ENCODE results near the gene SIRT1. TPM values are rescaled to one million over a fixed set of nuclear protein-coding genes. Genes with fewer than 3 reads are reported as not detected.

Gene SIRT1
- total RNA-seq, 2 donors from 2014 or later: 13.5 to 15.8 TPM

DNA sequence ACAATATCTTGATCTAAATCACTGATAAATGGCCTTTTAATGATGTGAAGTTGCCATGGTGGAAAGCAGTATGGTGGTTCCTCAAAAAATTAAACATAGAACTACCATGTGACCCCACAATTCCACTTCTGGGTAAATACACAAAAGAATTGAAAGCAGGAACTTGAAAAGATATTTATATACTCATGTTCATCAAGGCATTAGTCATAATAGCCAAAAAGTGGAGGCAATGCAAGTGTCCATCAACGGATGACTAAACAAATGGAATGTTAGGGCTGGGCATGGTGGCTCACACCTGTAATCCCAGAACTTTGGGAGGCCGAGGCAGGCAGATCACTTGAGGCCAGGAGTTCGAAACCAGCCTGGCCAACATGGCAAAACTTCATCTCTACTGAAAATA lies 44.5 kb upstream of the SIRT1 start:
- 84 to 96% methylated on average over 3 of the region's 3 CpGs for WGBS, 2 donors
- intact Hi-C loops (cut with DNase I): no loop called here
- ATAC-seq: no peak

DNA sequence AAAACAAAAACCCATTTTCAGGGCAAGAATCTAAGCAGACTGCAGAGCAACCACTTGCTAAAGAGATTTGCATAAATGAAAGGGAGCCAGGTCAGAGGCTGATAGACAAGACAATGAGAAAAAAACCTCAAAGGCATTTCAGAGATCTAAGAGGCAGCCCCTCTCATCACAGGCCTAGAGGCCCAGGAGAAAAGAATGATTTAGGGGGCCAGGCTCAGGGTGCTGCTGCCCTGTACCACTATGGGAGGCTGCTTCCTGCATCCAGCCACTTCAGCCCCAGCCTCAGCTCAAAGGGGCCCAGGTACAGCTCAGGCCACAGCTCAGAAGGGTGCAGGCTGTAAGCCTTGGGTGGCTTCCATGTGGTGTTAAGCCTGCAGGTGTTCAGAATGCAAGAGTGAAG lies 42.7 kb upstream of the SIRT1 start:
- ATAC-seq (no peak), DNase-seq (no peak)
- no peaks in the 10 kb centered on the region for H3K9me3 ChIP-seq
- intact Hi-C loops (cut with DNase I): no loop called here
- H3K4me1 ChIP-seq: peaks cover 10% of the 10 kb centered on the region
- no peak overlapping the region for H3K4me3 ChIP-seq
- H3K27me3 ChIP-seq: no peaks in the 10 kb centered on the region
- H3K27ac ChIP-seq: no peak overlapping the region
- H3K36me3 ChIP-seq (replicated peaks in 1 of 2; ENCODE audit: insufficient read depth in 1 of 2, low read depth in 2 of 2): no peaks in the 10 kb centered on the region
- TF ChIP-seq, protein P1, sequence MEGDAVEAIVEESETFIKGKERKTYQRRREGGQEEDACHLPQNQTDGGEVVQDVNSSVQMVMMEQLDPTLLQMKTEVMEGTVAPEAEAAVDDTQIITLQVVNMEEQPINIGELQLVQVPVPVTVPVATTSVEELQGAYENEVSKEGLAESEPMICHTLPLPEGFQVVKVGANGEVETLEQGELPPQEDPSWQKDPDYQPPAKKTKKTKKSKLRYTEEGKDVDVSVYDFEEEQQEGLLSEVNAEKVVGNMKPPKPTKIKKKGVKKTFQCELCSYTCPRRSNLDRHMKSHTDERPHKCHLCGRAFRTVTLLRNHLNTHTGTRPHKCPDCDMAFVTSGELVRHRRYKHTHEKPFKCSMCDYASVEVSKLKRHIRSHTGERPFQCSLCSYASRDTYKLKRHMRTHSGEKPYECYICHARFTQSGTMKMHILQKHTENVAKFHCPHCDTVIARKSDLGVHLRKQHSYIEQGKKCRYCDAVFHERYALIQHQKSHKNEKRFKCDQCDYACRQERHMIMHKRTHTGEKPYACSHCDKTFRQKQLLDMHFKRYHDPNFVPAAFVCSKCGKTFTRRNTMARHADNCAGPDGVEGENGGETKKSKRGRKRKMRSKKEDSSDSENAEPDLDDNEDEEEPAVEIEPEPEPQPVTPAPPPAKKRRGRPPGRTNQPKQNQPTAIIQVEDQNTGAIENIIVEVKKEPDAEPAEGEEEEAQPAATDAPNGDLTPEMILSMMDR (IDR thresholded peaks at IDR 0.05): no peak
- no peak for TF ChIP-seq POLR2A (IDR thresholded peaks at IDR 0.05)

More for the DNA sequence above, 44.5 kb upstream of the SIRT1 start:
- Histone ChIP-seq H3K36me3 (replicated peaks in 1 of 2; ENCODE audit: insufficient read depth in 1 of 2, low read depth in 2 of 2) (no peaks in the 10 kb centered on the region), H3K4me3 (no peak overlapping the region), H3K4me1 (peaks cover 10% of the 10 kb centered on the region), H3K27ac (no peak overlapping the region), H3K9me3 (no peaks in the 10 kb centered on the region), H3K27me3 (no peaks in the 10 kb centered on the region)
- no peak for DNase-seq
- TF ChIP-seq, protein P1 (IDR thresholded peaks at IDR 0.05): no peak
- TF ChIP-seq POLR2A (IDR thresholded peaks at IDR 0.05): no peak

DNA sequence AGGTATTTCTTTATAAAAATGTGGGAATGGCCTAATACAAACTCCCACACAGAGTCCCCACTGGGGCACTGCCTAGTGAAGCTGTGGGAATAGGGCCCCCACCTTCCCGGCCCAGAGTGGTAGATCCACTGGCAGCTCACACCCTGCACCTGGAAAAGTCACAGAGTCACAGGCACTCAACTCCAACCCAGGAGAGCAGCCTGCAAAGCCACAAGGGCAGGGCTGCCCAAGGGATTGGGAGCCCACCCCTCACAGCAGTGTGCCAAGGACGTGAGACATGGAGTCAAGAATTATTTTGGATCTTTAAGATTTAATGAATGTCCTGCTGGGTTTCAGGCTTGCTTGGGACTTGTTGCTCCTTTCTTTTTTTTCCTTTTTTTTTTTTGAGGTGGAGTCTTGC lies 41.2 kb upstream of the SIRT1 start:
- 63 to 76% methylated on average over 2 of the region's 2 CpGs for WGBS, 2 donors
- Histone ChIP-seq H3K4me3 (no peak overlapping the region), H3K36me3 (replicated peaks in 1 of 2; ENCODE audit: insufficient read depth in 1 of 2, low read depth in 2 of 2) (no peaks in the 10 kb centered on the region), H3K4me1 (peaks cover 10% of the 10 kb centered on the region), H3K9me3 (no peaks in the 10 kb centered on the region), H3K27ac (peak overlapping the region in 2 of 4 donors; percentile 3 to 55), H3K27me3 (no peaks in the 10 kb centered on the region)
- intact Hi-C loops (cut with DNase I): no loop called here
- ATAC-seq (no peak), DNase-seq (no peak)
- TF ChIP-seq, protein P1 (IDR thresholded peaks at IDR 0.05): no peak
- no peak for TF ChIP-seq POLR2A (IDR thresholded peaks at IDR 0.05)

DNA sequence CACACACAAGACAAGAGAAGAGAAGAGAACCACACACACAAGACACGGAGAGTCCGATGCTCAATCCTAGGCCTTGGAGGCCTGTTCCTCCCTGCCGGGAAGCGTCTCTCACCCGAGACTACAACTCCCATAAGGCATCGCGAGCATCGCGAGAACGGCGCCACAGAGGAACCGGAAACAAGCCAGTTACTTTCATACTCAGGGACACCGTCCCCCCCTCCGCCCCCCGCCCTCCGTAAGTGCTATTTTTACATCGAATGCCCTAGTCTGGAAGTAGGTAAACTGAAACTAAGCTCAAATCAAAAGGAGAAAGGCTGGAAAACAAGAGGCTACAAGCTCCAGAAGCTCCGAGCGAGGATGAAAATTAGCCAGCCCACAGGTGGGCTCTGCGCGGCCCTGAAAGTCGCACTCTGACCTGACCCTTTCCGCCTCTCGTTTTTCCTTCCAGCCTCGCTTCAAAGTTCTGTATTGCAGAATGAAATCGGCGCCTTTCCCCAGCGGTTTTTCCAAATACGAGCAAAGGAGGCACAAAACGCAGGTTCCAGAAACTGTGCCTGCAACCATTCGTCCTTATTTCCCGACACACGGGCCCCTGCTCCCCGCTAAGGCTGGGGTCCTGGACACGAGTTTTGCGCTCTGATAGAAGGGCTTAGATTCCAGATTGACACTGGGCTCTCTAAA lies 35.0 kb upstream of the SIRT1 start:
- Histone ChIP-seq H3K27me3 (no peaks in the 10 kb centered on the region), H3K4me3 (peak overlapping the region; percentile 73 to 82), H3K4me1 (peaks cover 6% of the 10 kb centered on the region), H3K9me3 (no peaks in the 10 kb centered on the region), H3K27ac (peak overlapping the region; percentile 92 to 98 (median 94)), H3K36me3 (replicated peaks in 1 of 2; ENCODE audit: insufficient read depth in 1 of 2, low read depth in 2 of 2) (no peaks in the 10 kb centered on the region)
- ATAC-seq (peak; percentile 99), DNase-seq (peak; percentile 94 to 96 (median 95))
- intact Hi-C loops (cut with DNase I): loop anchor here (10.0 kb wide), 1 partner anchor 305 kb away; no protein-coding TSS in a partner anchor
- WGBS, 2 donors: 0 to 1% methylated on average over 33 to 36 of the region's 36 CpGs
- TF ChIP-seq POLR2A (IDR thresholded peaks at IDR 0.05): peak in 2 of 3 donors; percentile 73 to 79
- TF ChIP-seq, protein P1 (IDR thresholded peaks at IDR 0.05): peak in 3 of 7 experiments; percentile 22 to 29 (median 28)

DNA sequence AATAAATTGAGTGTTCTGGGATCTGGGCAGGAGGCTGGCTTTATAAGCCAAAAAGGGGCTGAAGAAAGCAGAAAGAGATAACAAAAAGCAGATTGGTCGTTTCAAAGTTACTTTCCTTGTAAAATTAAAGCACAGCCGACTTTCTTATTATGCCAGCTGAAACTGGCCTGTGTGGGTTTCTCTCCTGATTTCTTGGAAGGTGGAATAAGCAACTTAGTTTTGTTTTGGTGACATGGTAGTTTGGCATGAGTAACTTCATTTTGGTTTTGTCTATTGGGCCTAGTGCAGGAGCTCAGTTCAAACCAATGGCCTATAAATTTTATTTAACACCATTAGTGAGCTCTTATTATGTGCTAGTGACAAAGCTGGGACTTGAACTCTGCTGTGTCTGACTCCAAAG lies 33.3 kb upstream of the SIRT1 start:
- H3K9me3 ChIP-seq: no peaks in the 10 kb centered on the region
- no peak overlapping the region for H3K4me3 ChIP-seq
- no peak for ATAC-seq
- DNase-seq: no peak
- intact Hi-C loops (cut with DNase I): loop anchor here (10.0 kb wide), 1 partner anchor 304 kb away; no protein-coding TSS in a partner anchor
- H3K36me3 ChIP-seq (replicated peaks in 1 of 2; ENCODE audit: insufficient read depth in 1 of 2, low read depth in 2 of 2): no peaks in the 10 kb centered on the region
- H3K27me3 ChIP-seq: no peaks in the 10 kb centered on the region
- peaks cover 6% of the 10 kb centered on the region for H3K4me1 ChIP-seq
- WGBS, 2 donors: 60 to 76% methylated on average over 2 of the region's 2 CpGs
- TF ChIP-seq, protein P1 (IDR thresholded peaks at IDR 0.05): no peak
- TF ChIP-seq POLR2A (IDR thresholded peaks at IDR 0.05): no peak
- H3K27ac ChIP-seq: no peak overlapping the region
